OCI-LY7 (cell line): Measurements from ENCODE around the gene MEIOB. TPM values are rescaled to one million over a fixed set of nuclear protein-coding genes. Genes with fewer than 3 reads are reported as not detected.

ENCODE experiments used
- BruUV-seq: library from RNA; stranded (reverse); fragments of 400-500 nt; replicated peaks from 2 replicates; lab custom pipeline; 2021; lab: Mats Ljungman, UMichigan
- CTCF ChIA-PET: fragments of 300-600 bp; sonication (Branson Sonifier 250); formaldehyde crosslinking; loops from one replicate; lab custom pipeline; 2022; ENCODE audit warnings: antibody characterized with exemption; ENCODE audit not compliant: unreplicated experiment; lab: Charles Lee
- POLR2A ChIA-PET: fragments of 300-600 bp; sonication (Branson Sonifier 250); formaldehyde crosslinking; loops from one replicate; lab custom pipeline; 2022; ENCODE audit warnings: antibody characterized with exemption; lab: Charles Lee
- DNase-seq: peaks from one replicate; pipeline ENCODE4 v3.0.0-alpha.2; 2015; ENCODE audit warnings: low spot score
- H2AFZ ChIP-seq: fragments of 200-600 bp; sonication (generic), shearing (Covaris generic); 2 replicates; pipeline ENCODE4 v1.6.1; 2014; ENCODE audit warnings: mild to moderate bottlenecking, antibody characterized with exemption, low read length, moderate library complexity
- H3K27ac ChIP-seq: fragments of 200-600 bp; sonication (generic); 2 replicates; pipeline ENCODE4 v1.5.1; 2014; ENCODE audit warnings: mixed run types, low read depth, mild to moderate bottlenecking, moderate library complexity, low read length, inconsistent platforms; ENCODE audit not compliant: poor library complexity, severe bottlenecking
- H3K36me3 ChIP-seq: fragments of 200-600 bp; sonication (generic); 2 replicates; pipeline ENCODE4 v1.6.1; 2014; ENCODE audit warnings: mild to moderate bottlenecking, antibody characterized with exemption, low read length, moderate library complexity, mixed read lengths; ENCODE audit not compliant: insufficient read depth
- H3K4me1 ChIP-seq: fragments of 200-600 bp; sonication (generic); 2 replicates; pipeline ENCODE4 v1.5.1; 2014; ENCODE audit warnings: mild to moderate bottlenecking, low read length; ENCODE audit not compliant: insufficient read depth, poor library complexity, severe bottlenecking
- H3K4me2 ChIP-seq: fragments of 200-600 bp; sonication (generic); 2 replicates; pipeline ENCODE4 v1.6.1; 2014; ENCODE audit warnings: mild to moderate bottlenecking, low read length
- H3K4me3 ChIP-seq: fragments of 200-600 bp; sonication (generic); 2 replicates; pipeline ENCODE4 v1.5.1; 2014; ENCODE audit warnings: mild to moderate bottlenecking, low read depth, low read length; ENCODE audit not compliant: poor library complexity, severe bottlenecking
- H3K79me2 ChIP-seq: fragments of 200-600 bp; sonication (generic); 2 replicates; pipeline ENCODE4 v1.6.1; 2016; ENCODE audit warnings: low read depth, mild to moderate bottlenecking, low read length, moderate library complexity, mixed read lengths; ENCODE audit not compliant: insufficient read depth
- H3K9me2 ChIP-seq: fragments of 200-600 bp; sonication (generic); 2 replicates; pipeline ENCODE4 v1.6.1; 2016; ENCODE audit warnings: mild to moderate bottlenecking, low read length, mixed read lengths; ENCODE audit not compliant: insufficient read depth
- H3K9me3 ChIP-seq: fragments of 200-600 bp; sonication (generic); 2 replicates; pipeline ENCODE4 v1.6.1; 2014; ENCODE audit warnings: mild to moderate bottlenecking, mixed run types, low read length, mixed read lengths
- H4K20me1 ChIP-seq: fragments of 200-600 bp; sonication (generic); 2 replicates; pipeline ENCODE4 v1.6.1; 2014; ENCODE audit warnings: mild to moderate bottlenecking, antibody characterized with exemption, low read length, moderate library complexity, mixed read lengths; ENCODE audit not compliant: insufficient read depth
- CTCF ChIP-seq: fragments of 200-600 bp; sonication (generic); conservative IDR thresholded peaks from 2 replicates; pipeline ENCODE4 v1.5.1; 2014; ENCODE audit warnings: mild to moderate bottlenecking, antibody characterized with exemption, low read length, moderate library complexity, mixed read lengths
- EZH2phosphoT487 ChIP-seq: fragments of 200-600 bp; sonication (generic); IDR thresholded peaks from 2 replicates; pipeline ENCODE4 v1.6.1; 2018; ENCODE audit warnings: low read depth, borderline replicate concordance, mild to moderate bottlenecking, mixed run types, antibody characterized with exemption, low read length, moderate library complexity, mixed read lengths
- intact Hi-C: fragments of 100-400 bp; cut with micrococcal nuclease; formaldehyde crosslinking; loops from one replicate; pipeline ENCODE4 v1.10.0; 2022; ENCODE audit not compliant: unreplicated experiment
- total RNA-seq, 2 experiments: library from RNA; depleted of rRNA in 1 of 2; stranded (reverse); fragments of >200 nt in 1 of 2; shearing (Covaris generic) in 1 of 2; gene quantifications; 2 replicates each; pipeline ENCODE4 v1.2.3, GENCODE V29; 2014 to 2022

The MEIOB gene
- total RNA-seq, 2 experiments from 2014 or later = not detected

GRCh38 chr16:1818204-1818872 is 53.6 kb downstream of the MEIOB start:
- Histone ChIP-seq H3K9me2 (no peaks in the 10 kb centered on the region), H3K9me3 (no peaks in the 10 kb centered on the region), H3K79me2 (no peaks in the 10 kb centered on the region), H3K4me1 (no peaks in the 10 kb centered on the region), H3K27ac (no peak overlapping the region), H3K4me2 (no peak overlapping the region), H3K4me3 (no peak overlapping the region), H4K20me1 (no peaks in the 10 kb centered on the region), H3K36me3 (no peaks in the 10 kb centered on the region), H2AFZ (no peak overlapping the region)
- CTCF ChIA-PET = no interaction called here
- intact Hi-C loops = no loop called here
- TF ChIP-seq EZH2phosphoT487 (no peak), CTCF (no peak)
- DNase-seq = no peak
- no TSS peak for BruUV-seq
- POLR2A ChIA-PET = no interaction called here

- intact Hi-C loops = no loop called here
- H3K9me3 ChIP-seq = no peaks in the 10 kb centered on the region
- no peak overlapping the region for H3K27ac ChIP-seq
- no peak overlapping the region for H3K4me3 ChIP-seq
- POLR2A ChIA-PET = no interaction called here
- H3K9me2 ChIP-seq = no peaks in the 10 kb centered on the region
- CTCF ChIA-PET = no interaction called here
- no peaks in the 10 kb centered on the region for H3K4me1 ChIP-seq
- no peak for DNase-seq
- BruUV-seq = no TSS peak
- no peak overlapping the region for H3K4me2 ChIP-seq
- no peaks in the 10 kb centered on the region for H3K79me2 ChIP-seq
- H4K20me1 ChIP-seq = no peaks in the 10 kb centered on the region
- no peaks in the 10 kb centered on the region for H3K36me3 ChIP-seq
- no peak overlapping the region for H2AFZ ChIP-seq
- TF ChIP-seq EZH2phosphoT487 (no peak), CTCF (no peak)
These were observed 54.2 kb downstream of the MEIOB start for GRCh38 chr16:1817716-1818115.

- Histone ChIP-seq H3K79me2 (no peaks in the 10 kb centered on the region), H4K20me1 (no peaks in the 10 kb centered on the region), H3K4me1 (no peaks in the 10 kb centered on the region), H3K4me3 (no peak overlapping the region), H3K9me2 (no peaks in the 10 kb centered on the region), H2AFZ (no peak overlapping the region), H3K27ac (no peak overlapping the region), H3K4me2 (no peak overlapping the region), H3K9me3 (no peaks in the 10 kb centered on the region), H3K36me3 (no peaks in the 10 kb centered on the region)
- ChIA-PET POLR2A (no interaction called here), CTCF (no interaction called here)
- no peak for TF ChIP-seq EZH2phosphoT487
- TF ChIP-seq CTCF = no peak
- no TSS peak for BruUV-seq
- no peak for DNase-seq
- intact Hi-C loops = no loop called here
These were observed 54.7 kb downstream of the MEIOB start for GRCh38 chr16:1817276-1817589.
